ENCODE measurements around the gene PDE8B.
"Not testable (repeated sequence)": the region's sequence is repeated elsewhere in the genome, so short reads cannot be mapped to it uniquely, and the experiment has no call there.

Gene PDE8B

GRCh38 chr5:77438071-77438470 is 227.6 kb downstream of the PDE8B start:
- DNase-seq (ENCODE audit: low spot score): no peak
- FAIRE-seq: no peak

DNA sequence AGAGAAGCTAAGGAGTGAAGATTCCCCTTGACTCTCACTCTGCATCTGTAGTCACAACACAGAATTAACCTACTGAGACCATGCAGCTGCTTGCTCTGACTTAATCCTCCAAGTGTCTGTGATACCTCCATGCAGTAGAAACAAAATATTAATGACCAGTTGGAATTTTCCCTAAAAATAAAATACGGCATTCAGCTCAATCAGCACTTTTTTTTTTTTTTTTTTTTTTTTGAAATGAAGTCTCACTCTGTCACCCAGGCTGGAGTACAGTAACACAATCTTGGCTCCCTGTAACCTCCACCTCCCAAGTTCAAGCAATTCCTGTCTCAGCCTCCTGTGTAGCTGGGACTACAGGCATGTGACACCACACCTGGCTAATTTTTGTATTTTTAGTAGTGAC is 233.2 kb downstream of the PDE8B start:
- DNase-seq (ENCODE audit: low spot score) (no peak), FAIRE-seq (no peak)

- DNase-seq (ENCODE audit: low spot score) (no peak), FAIRE-seq (no peak)
Observed at GRCh38 chr5:77444356-77444755, 233.9 kb downstream of the PDE8B start.

GRCh38 chr5:77448831-77449230 is 238.4 kb downstream of the PDE8B start:
- DNase-seq (ENCODE audit: low spot score) (no peak), FAIRE-seq (no peak)

- FAIRE-seq (no peak), DNase-seq (ENCODE audit: low spot score) (no peak)
Observed at GRCh38 chr5:77449277-77449676, 238.8 kb downstream of the PDE8B start.

- FAIRE-seq: no peak
- no peak for DNase-seq (ENCODE audit: low spot score)
Observed at GRCh38 chr5:77449981-77450380, 239.5 kb downstream of the PDE8B start.

DNA sequence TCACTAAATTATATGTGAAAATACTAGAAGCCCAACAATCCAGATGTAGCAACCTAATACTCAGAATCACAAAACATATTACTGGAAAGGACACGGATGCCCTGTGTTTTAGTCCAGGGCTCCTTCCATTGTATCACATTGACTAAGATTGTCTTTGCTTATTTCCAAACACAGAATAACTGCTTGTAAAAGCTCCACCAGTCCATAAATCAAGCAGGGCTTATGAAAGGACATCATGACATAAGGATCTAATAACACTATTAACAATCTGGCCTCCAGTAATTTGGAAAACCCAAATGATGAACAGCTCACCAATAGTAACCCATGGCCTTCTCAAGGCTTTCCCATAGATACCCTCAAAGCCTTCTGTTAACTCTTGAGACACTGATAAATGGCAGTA is 241.9 kb downstream of the PDE8B start:
- DNase-seq (ENCODE audit: low spot score): no peak
- no peak for FAIRE-seq

DNA sequence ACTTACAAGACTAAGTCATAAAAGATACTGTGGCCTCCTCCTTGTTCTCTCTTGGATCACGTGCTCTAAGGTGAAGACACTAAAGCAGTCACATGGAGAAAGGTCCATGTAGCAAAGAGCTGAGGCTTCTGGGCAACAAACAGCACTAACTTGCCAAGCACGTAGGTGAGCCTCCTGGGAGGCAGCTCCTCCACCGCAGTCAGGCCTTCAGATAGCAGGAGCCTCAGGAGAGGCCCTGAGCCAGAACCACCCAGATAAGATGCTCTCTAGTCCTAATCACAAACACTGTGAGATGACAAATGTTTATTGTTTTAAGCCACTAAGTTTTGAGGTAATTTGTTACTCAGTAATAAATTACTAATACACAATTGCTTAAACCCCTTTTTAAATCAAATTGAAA is 243.6 kb downstream of the PDE8B start:
- FAIRE-seq (no peak), DNase-seq (ENCODE audit: low spot score) (no peak)

GRCh38 chr5:77461287-77461686 is 250.8 kb downstream of the PDE8B start:
- no peak for FAIRE-seq
- no peak for DNase-seq (ENCODE audit: low spot score)

DNA sequence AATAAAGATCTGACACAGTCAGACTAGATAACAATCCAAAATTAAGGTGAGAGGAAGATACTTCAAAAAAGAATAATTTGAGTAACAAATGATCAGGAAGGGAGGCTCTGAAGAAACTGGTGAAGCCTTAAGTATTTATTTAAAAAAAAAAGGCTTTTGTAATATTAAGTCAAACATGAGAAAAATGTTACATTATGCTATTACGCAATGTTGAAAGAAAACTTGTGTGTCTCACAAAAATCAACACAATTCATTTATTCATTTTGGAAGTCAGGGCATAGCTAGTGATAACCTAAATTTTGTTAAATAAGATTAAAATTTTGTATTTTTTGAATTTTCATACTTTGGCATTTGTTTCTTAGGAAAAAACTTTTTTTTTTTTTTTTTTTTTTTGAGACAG is 253.4 kb downstream of the PDE8B start:
- DNase-seq (ENCODE audit: low spot score) (no peak), FAIRE-seq (no peak)

DNA sequence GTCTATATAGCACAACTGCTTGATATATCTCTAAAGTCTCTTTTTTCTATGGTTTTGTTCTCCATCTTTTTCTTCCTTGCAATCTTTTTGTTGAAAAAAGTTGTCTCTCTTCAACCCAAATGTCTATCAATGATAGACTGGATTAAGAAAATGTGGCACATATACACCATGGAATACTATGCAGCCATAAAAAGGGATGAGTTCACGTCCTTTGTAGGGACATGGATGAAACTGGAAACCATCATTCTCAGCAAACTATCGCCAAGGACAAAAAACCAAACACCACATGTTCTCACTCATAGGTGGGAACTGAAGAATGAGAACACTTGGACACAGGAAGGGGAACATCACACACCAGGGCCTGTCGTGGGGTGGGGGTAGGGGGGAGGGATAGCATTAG is 258.4 kb downstream of the PDE8B start:
- not testable (repeated sequence) for DNase-seq (ENCODE audit: low spot score); FAIRE-seq

GRCh38 chr5:77475041-77475440 is 264.6 kb downstream of the PDE8B start:
- DNase-seq (ENCODE audit: low spot score); FAIRE-seq: not testable (repeated sequence)
